Peyer's patch (tissue), 4 donors: Measurements from ENCODE around the gene IMMP2L.

Experiments used
- CTCF ChIP-seq, 6 experiments: fragments of 450-650 bp in 4 of 6; fragments of 200-600 bp in 2 of 6; sonication (generic) in 1 of 6; IDR thresholded peaks; one replicate each; pipeline ENCODE4 v1.5.1; 2017 to 2019; ENCODE audit warnings: antibody characterized with exemption in 6 of 6, mild to moderate bottlenecking in 3 of 6, moderate library complexity in 1 of 6
- POLR2A ChIP-seq, 2 donors: fragments of 450-650 bp; IDR thresholded peaks; one replicate each; pipeline ENCODE4 v1.5.1; 2017; ENCODE audit warnings: antibody characterized with exemption in 2 of 2, mild to moderate bottlenecking in 2 of 2, moderate library complexity in 2 of 2

- TF ChIP-seq POLR2A (IDR thresholded peaks at IDR 0.05) (no peak), CTCF (IDR thresholded peaks at IDR 0.05) (no peak)
Observed at GRCh38 chr7:110673148-110673547, 889.1 kb downstream of the IMMP2L start.
